ENCODE results near the gene TMEFF2. TPM values are rescaled to one million over a fixed set of nuclear protein-coding genes. Genes with fewer than 3 reads are reported as not detected.

Gene TMEFF2
- total and polyA plus RNA-seq, 2 of the 4 experiments (the other 2 are of a cell fraction), result 1.3 to 3.0 TPM

DNA sequence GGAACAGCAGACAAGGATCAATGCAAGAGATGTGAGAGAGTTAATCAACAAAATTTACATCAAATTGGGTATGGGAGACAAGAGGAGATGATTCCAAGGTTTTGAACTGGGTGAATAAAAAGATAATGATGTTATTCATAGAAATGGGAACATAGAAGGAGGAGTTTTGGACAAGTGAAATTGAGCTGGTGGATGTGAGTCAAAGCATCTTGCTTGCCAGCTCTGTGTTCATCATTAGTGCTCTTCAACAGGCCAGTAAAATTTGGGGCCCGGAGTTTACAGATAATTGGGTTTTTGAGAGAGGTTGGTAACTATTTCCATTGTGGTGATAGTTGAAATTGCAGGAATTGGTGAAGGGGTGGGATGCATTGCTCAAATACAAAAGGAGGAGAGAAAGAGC lies 277.9 kb downstream of the TMEFF2 start:
- Histone ChIP-seq H4K8ac (ENCODE audit: low read depth in 2 of 2, low read length in 2 of 2) (no peak overlapping the region), H4K5ac (ENCODE audit: low read depth, low read length) (no peak overlapping the region), H3K4ac (ENCODE audit: low read depth, low read length) (no peak overlapping the region), H3K56ac (ENCODE audit: extremely low read depth, insufficient read depth, low read length) (no peak overlapping the region), H2AK5ac (ENCODE audit: low read depth, low read length) (no peak overlapping the region), H4K20me1 (ENCODE audit: insufficient read depth, low read length) (no peaks in the 10 kb centered on the region), H3K27ac (ENCODE audit: insufficient read depth, low read length) (no peak overlapping the region), H2BK120ac (ENCODE audit: low read depth, low read length) (no peak overlapping the region), H3K23ac (ENCODE audit: low read depth, low read length) (no peak overlapping the region), H2BK5ac (ENCODE audit: low read depth, low read length, poor library complexity, severe bottlenecking) (no peak overlapping the region), H2AFZ (replicated peaks; ENCODE audit: low read length, poor library complexity) (no peak overlapping the region), H3K4me1 (ENCODE audit: control insufficient read depth, insufficient read depth, low read length) (no peaks in the 10 kb centered on the region), H3K9me3 (ENCODE audit: control insufficient read depth, insufficient read depth, low read length) (no peaks in the 10 kb centered on the region), H3K14ac (replicated peaks; ENCODE audit: low read depth, low read length) (no peak overlapping the region), H2BK15ac (ENCODE audit: low read depth, low read length) (no peak overlapping the region), H3K9me1 (ENCODE audit: insufficient read depth, low read length) (no peaks in the 10 kb centered on the region), H3K4me3 (ENCODE audit: insufficient read depth, low read depth, low read length) (no peak overlapping the region), H2BK20ac (ENCODE audit: low read depth, low read length) (no peak overlapping the region), H4K91ac (ENCODE audit: insufficient read depth, low read depth, low read length) (no peak overlapping the region), H3K9ac (ENCODE audit: low read depth, low read length) (no peak overlapping the region), H3K4me2 (ENCODE audit: low read depth, low read length) (no peak overlapping the region), H3K36me3 (ENCODE audit: control insufficient read depth, insufficient read depth, low read length) (no peaks in the 10 kb centered on the region), H2AK9ac (replicated peaks; ENCODE audit: low read depth, low read length, poor library complexity) (no peak overlapping the region), H3K18ac (ENCODE audit: low read depth, low read length) (no peak overlapping the region), H3K79me1 (ENCODE audit: low read depth in 1 of 2, low read length in 2 of 2) (no peaks in the 10 kb centered on the region), H3K27me3 (ENCODE audit: control insufficient read depth, insufficient read depth, low read length) (no peaks in the 10 kb centered on the region)
- ATAC-seq (ENCODE audit: low read depth) (no peak), DNase-seq (no peak)
- 86% methylated on average over 1 of the region's 1 CpG; no CpG with 5 or more reads in 1 of the 2 experiments for WGBS, 2 experiments (ENCODE audit: extremely low coverage in 2 of 2, insufficient read length in 1 of 2)
- POLR2A ChIA-PET (ENCODE audit: unreplicated experiment), result no interaction called here
- in situ Hi-C loops (cut with MboI; ENCODE audit: low sequenced_read_pairs), result no loop called here
- no TSS peak for BruUV-seq (replicated peaks)
- dilution Hi-C loops (cut with HindIII; ENCODE audit: low sequenced_read_pairs, unreplicated experiment), result no loop called here
- TF ChIP-seq FOS (IDR thresholded peaks at IDR 0.05; ENCODE audit: low read depth, low read length) (no peak), NFE2L2 (IDR thresholded peaks at IDR 0.05; ENCODE audit: low read depth, low read length) (no peak), MXI1 (IDR thresholded peaks at IDR 0.05; ENCODE audit: borderline replicate concordance, low read depth, low read length) (no peak), CHD1 (IDR thresholded peaks at IDR 0.05; ENCODE audit: low read depth, low read length) (no peak), CEBPB (IDR thresholded peaks at IDR 0.05; ENCODE audit: low read depth, low read length) (no peak), BHLHE40 (IDR thresholded peaks at IDR 0.05; ENCODE audit: low read depth, low read length) (no peak), RAD21 (IDR thresholded peaks at IDR 0.05; ENCODE audit: low read length) (no peak), SMC3 (IDR thresholded peaks at IDR 0.05; ENCODE audit: low read depth, low read length) (no peak), MAZ (IDR thresholded peaks at IDR 0.05; ENCODE audit: borderline replicate concordance, low read depth, low read length) (no peak), RFX5 (IDR thresholded peaks at IDR 0.05; ENCODE audit: low read depth, low read length) (no peak), MAFK (IDR thresholded peaks at IDR 0.05; ENCODE audit: low read depth, low read length) (no peak), POLR2A (IDR thresholded peaks at IDR 0.05; ENCODE audit: low read depth, low read length) (no peak), RCOR1 (IDR thresholded peaks at IDR 0.05; ENCODE audit: insufficient replicate concordance, low read length) (no peak)
- TF ChIP-seq, protein P1, sequence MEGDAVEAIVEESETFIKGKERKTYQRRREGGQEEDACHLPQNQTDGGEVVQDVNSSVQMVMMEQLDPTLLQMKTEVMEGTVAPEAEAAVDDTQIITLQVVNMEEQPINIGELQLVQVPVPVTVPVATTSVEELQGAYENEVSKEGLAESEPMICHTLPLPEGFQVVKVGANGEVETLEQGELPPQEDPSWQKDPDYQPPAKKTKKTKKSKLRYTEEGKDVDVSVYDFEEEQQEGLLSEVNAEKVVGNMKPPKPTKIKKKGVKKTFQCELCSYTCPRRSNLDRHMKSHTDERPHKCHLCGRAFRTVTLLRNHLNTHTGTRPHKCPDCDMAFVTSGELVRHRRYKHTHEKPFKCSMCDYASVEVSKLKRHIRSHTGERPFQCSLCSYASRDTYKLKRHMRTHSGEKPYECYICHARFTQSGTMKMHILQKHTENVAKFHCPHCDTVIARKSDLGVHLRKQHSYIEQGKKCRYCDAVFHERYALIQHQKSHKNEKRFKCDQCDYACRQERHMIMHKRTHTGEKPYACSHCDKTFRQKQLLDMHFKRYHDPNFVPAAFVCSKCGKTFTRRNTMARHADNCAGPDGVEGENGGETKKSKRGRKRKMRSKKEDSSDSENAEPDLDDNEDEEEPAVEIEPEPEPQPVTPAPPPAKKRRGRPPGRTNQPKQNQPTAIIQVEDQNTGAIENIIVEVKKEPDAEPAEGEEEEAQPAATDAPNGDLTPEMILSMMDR (conservative IDR thresholded peaks at IDR 0.05; ENCODE audit: low read depth, low read length), result no peak
- TF ChIP-seq, protein P2, sequence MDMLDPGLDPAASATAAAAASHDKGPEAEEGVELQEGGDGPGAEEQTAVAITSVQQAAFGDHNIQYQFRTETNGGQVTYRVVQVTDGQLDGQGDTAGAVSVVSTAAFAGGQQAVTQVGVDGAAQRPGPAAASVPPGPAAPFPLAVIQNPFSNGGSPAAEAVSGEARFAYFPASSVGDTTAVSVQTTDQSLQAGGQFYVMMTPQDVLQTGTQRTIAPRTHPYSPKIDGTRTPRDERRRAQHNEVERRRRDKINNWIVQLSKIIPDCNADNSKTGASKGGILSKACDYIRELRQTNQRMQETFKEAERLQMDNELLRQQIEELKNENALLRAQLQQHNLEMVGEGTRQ (IDR thresholded peaks at IDR 0.05; ENCODE audit: low read depth, low read length), result no peak
- TF ChIP-seq, protein P3, sequence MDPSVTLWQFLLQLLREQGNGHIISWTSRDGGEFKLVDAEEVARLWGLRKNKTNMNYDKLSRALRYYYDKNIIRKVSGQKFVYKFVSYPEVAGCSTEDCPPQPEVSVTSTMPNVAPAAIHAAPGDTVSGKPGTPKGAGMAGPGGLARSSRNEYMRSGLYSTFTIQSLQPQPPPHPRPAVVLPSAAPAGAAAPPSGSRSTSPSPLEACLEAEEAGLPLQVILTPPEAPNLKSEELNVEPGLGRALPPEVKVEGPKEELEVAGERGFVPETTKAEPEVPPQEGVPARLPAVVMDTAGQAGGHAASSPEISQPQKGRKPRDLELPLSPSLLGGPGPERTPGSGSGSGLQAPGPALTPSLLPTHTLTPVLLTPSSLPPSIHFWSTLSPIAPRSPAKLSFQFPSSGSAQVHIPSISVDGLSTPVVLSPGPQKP (IDR thresholded peaks at IDR 0.05; ENCODE audit: borderline replicate concordance, low read depth, low read length), result no peak
- CTCF ChIA-PET, result no interaction called here
- intact Hi-C loops (cut with micrococcal nuclease), result no loop called here

Measured in IMR-90 (cell line).